Fibroblast of skin of back (primary cell): ENCODE measurements around the gene BSDC1.

Source experiments
- DNase-seq: peaks from one replicate; pipeline ENCODE4 v3.0.0-alpha.2; 2013

BSDC1 gene

DNA sequence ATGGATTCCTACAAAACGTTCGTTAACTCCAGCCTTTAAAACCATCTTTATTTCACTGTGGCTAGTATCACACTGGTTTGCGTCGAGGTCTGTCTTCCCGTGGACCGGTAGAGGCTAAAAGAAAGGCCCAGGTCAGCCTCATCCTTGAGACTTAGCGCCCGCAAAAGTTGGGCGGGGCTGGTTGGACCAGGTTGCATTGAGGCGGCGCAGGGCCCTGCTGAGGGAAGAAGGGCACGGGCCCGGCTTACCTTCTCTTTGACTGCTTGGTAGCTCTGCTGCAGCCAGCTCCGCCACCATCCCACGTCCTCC is 455 bp downstream of the BSDC1 start:
- peak; percentile 20 for DNase-seq

- no peak for DNase-seq
Measured at GRCh38 chr1:32393136-32393535, 1.1 kb downstream of the BSDC1 start.

- no peak for DNase-seq
Measured at GRCh38 chr1:32392325-32392724, 1.9 kb downstream of the BSDC1 start.

GRCh38 chr1:32390904-32391870 is 3.1 kb downstream of the BSDC1 start:
- no peak for DNase-seq

DNA sequence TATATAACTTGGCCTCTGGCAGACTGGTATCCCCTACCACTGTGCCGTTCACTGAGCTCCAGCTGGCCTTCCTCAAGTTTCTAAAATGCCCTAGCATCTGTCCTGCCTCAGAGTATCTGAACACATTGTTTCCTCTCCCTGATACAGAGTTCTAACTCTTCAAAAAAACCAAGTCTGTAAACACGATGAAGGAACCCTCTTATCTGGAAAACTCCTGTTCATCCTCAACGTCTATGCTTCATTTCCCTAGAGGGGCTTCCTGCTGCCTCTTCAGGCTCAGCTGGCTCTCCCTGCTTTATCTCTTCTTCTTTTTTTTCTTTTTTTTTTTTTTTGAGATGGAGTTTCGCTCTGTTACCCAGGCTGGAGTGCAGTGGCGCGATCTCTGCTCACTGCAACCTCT is 5.6 kb downstream of the BSDC1 start:
- no peak for DNase-seq

DNA sequence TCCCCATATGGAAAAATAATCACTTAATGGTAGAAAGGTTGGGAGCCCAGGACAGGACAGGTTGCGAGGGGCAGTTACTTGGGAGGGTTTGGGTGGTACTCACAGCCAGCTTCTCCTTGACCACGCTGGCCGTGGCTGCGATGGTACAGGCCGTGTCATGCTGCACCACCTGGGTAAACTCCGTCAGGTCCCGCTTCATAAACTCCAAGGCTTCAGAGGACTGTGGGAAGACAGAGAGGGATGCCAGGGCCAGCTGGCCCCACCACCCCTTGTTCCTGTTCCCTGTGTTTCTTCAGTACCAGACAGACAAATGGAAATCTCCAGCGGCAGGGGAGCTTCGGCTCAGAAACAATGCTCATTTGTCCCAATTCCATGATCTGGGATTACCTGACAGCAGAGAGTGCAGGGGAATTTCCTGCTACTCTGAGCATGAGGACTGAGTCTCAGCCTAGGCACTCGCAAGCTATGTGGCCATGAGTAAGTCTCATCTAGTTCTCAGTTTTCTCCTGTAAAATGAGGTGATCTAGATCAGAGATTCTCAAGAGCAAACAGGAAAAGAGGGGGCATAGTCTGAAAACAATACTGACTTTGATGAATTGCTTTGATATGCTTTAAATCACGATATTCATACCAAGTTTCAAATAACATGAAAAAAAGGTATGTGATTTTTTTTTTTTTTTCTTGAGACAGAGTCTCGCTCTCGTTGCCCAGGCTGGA is 7.4 kb downstream of the BSDC1 start:
- no peak for DNase-seq

DNA sequence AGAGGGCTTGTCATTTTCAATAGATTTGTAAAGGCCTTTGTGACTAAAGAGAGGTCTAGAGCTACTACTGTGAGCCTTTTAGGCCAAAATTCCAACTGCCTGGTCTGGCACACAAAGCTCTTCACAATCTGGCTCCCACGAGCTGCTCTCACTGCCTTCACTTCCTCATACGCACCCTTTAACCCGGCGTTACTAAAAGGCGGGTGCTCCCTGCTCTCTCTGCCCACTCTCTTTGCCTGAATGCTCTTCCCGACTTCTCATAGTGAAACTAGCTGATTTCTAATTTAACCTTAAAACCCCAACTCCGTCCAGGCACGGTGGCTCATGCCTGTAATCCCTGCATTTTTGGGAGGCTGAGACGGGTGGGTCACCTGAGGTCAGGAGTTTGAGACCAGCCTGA is 14.2 kb downstream of the BSDC1 start:
- DNase-seq = no peak

GRCh38 chr1:32377541-32378220 is 16.6 kb downstream of the BSDC1 start:
- no peak for DNase-seq

DNA sequence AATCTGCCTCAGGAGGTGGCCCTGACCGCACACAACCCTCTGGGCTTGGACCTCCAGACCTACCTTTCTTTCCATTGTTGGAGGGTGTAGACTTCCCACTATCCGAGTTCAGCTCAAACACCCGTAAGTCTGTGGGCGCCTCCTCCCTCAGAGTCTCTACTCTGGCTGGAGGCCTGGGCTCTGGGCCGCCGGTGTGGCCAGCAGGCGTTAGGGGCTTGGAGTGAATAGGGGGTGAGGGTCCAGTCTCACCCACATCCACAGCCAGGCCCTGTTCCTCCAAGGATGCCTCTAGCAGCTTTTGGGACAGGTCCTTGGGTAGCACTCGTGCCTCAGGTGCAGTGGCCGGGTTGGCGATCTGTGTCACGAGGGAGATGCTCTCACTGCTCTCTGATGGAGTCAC is 18.0 kb downstream of the BSDC1 start:
- DNase-seq = no peak

DNA sequence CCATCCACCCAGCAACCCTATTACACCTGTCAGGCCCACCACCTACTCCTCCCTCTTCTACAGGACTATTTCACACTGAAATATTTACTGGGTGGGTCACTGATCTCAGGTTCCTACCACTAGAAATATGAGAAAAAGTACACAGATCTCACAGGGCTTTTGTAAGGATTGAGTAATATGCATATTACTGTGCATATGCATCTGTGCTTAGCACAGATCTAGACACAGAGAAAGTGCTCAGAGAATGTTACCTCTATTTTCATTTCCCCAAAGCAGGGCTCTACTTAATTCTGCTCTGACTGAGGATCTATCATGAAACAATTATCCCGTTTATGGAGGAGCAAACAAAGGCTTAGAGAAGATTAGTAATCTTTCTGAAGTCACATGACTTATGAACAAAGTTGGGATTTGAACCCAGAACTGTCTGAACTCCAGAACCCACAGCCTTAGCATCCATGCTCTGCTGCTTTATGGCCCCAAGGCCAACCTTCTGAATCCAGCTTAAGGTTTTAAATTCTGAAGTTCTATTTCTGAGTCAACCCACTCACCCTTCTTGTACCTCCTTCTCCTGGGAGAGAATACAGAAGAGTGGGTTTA is 20.1 kb downstream of the BSDC1 start:
- DNase-seq = no peak

GRCh38 chr1:32372149-32372756 is 22.0 kb downstream of the BSDC1 start:
- DNase-seq = no peak

DNA sequence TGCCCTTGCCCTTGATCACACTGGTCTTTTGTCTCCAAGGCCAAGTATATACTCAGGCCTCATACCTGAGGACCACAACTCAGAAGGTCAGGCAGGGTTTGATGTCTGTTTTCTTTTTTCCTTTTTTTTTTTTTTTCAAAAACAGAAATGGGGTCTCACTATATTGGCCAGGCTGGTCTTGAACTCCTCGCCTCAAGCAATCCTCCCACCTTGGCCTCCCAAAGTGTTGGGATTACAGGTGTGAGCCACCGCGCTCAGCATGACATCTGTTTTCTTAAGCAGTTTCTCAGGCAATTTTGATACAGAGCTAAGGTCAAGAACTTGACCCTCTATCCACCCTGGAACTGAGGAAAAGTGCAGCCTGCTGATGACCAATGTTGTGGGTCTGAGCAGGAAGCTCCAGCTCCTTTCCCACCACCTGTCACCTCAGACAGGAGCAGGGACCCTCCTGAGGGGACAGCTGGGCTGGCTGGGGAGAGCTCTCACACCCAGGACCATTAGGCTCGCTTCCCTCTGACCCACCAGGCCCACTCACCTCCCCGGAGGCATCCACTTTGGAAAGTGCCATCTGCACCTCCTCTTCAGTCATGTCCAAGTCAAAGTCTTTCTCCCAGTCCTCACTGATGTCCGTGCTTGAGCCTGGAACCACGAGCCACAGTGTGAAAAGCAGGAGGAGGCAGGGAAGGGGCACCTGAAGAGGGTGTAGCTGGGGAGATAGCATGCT is 26.2 kb downstream of the BSDC1 start:
- no peak for DNase-seq

DNA sequence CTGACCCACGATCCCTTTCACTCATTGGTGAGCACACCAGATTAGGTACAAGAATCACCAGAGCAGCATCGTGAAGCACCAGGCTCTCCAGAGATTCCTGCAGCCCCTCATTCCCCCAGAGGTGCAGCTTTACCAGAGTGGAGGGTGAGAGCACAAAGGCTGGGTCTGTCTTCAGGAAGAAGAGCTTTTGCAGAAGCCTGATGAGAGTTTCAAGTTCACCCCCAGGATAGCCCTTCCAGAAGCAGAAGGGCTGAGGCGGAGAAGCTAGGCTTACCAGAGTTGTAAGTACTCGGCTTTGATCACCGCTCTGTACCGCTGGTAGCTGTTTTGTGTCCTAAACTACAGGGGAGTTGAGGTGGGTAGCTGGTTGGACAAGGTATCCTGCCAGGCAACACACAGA is 28.8 kb downstream of the BSDC1 start:
- DNase-seq = no peak

DNA sequence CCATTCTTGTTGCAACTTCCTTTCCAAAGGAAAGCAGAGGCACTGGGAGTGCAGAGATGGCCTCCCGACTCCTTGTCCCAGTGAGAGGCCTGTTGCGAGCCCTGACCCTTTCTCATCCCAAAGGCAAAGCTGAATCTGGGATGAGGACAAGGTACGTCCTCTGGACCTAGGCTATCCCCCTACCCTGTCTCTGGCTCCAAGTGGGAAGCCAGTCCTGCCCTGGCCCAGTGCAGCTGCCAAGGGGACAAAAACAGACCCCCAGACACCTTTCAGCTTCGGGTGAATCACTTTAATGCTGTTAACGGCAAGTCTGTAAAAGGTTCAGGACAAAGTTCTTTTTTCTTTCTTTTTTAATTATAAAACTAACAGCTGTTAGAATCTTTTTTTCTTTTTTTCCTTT is 29.4 kb downstream of the BSDC1 start:
- no peak for DNase-seq

- no peak for DNase-seq
Measured at GRCh38 chr1:32363713-32364112, 30.5 kb downstream of the BSDC1 start.

DNA sequence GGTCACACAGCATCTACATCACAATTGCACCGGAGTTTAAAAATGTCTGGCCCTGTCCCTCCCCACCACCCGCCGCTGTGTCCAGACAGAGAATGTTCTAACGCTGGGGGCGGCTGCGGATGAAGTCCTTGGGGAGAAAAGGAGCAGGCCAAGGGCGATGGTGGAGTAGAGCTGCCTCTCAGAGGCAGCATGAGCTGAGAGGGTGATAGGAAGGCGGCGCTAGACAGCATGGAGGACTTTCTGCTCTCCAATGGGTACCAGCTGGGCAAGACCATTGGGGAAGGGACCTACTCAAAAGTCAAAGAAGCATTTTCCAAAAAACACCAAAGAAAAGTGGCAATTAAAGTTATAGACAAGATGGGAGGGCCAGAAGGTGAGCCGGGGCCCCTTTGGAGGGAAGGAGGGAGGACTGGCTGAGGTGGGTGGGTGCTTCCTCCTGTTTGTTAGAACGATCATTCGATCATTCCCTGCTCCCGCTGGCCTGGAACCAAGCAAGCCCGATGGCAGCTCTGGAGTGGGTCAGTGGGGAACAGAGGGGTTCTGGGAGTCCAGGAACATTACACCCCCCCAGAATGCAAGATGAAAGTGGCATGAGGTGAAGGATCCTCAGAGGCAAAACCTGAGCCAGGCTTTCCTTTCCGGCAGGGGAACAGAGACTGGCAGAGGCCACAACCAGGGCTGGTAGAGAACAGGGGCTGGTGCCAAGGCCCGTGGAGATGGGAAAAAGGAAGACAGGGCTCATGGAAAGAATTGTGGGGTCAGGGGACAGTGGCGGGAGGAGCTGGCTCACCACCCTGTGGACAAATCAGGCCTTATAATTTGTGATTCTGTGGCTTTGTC is 31.5 kb downstream of the BSDC1 start, which contains the start of the genes FAM229A and TSSK3:
TSS of gene FAM229A (minus strand) at position 12 of the 840 bp plus-strand sequence. CDS start 394 bp downstream, outside the sequence.
TSS of gene TSSK3 (plus strand) at position 66 of the 840 bp plus-strand sequence. CDS start at position 229, 163 bp downstream.
- DNase-seq = no peak

DNA sequence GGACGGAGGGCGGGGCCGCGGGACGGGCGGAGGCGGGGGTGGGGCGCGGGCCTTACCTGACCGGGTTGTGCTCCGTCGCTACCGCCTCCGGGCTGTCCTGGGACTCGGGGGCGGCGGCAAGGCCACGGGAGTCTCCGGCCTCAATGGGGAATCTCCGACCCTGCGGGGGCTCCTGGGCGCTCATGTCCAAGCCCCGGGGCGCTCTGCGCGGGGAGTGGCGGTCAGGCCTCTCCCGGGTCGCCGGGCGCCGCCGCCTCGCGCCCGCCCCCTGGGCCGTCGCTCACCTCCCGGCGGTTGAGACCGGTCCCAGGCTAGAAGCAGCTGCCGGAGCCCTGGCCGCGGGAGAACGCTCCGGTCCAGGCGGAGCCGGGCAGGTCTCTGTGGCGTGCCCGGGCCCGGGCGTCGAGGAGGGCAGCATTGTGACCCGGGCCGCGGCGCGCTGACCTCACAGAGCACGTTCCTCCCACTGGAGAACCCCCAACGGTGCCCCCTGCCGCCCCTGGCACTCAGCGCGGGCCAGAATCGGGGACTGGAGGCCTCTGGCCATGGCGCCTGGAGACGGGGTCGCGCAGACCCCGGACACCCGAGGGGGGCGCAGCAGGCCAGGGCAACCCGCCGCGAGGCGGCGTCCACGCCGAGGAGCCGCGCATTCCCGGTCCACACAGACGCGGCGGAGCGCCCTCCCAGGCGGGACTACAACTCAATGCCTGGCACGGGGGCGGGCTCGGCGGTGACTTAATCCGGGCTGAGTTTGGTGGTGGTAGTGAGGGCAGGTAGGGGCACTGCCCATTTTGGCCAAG is 32.4 kb downstream of the BSDC1 start:
- peak; percentile 24 for DNase-seq

- no peak for DNase-seq
Measured at GRCh38 chr1:32361308-32361673, 33.0 kb downstream of the BSDC1 start.

DNA sequence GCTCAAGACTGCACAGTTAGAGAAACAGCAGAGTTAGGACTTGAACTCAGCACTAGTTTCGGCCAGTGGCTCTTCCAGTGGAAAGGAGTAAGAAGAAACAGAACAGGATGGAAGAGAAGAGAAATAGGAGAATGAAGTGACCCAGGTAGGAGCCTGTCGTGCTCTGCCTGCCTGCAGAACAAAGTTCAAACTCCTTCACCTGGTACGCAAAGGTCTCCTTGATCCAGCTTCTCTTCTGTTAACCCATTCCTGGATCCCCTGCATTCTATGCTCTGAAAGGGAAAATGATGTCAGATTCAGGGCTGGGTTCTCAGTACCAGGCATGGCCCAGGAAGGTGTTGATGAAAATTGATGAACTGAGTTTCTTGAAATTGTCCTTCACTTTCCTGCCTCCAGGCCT is 35.8 kb downstream of the BSDC1 start:
- no peak for DNase-seq

DNA sequence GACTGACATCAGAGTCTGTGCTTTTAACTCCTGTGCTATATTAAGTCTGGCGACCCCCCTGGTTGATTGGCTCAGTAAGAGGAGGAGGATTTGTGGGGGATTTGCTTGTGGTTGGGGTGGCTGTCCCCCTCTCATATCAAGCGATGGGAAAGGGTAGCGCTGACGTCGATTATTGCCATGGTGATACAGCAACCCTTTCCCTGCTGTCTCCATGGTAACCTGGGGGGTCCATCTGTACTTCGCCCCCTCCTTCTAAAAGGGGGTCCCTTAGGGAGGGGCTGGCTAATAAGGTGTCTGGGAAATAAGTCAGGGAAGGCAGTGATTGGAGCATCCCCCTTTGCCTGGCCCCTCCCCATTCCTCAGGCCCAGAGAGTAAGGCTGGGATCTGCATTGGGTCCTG is 36.6 kb downstream of the BSDC1 start:
- no peak for DNase-seq
